K562 (cell line): ENCODE data around the gene LAPTM5. TPM values are rescaled to one million over a fixed set of nuclear protein-coding genes. Genes with fewer than 3 reads are reported as not detected.
A peak's percentile ranks its signal among the peaks of the same experiment; 100 is the strongest.

ENCODE experiments used
- ATAC-seq: fragments of 200-7000 bp; cut with Tn5 transposase; 3 replicates; pipeline ENCODE4 v1.9.1; 2020; ENCODE audit warnings: moderate library complexity
- BruUV-seq: library from RNA; stranded (reverse); fragments of 400-500 nt; replicated peaks from 2 replicates; lab custom pipeline; 2021; lab: Mats Ljungman, UMichigan
- CTCF ChIA-PET: fragments of 300-600 bp; formaldehyde crosslinking; extraction: SDS; loops from one replicate; lab custom pipeline; 2021; ENCODE audit warnings: low intra/inter-chr PET ratio; lab: Yijun Ruan, JAX
- POLR2A ChIA-PET: fragments of 300-600, 350-650 bp; sonication (Branson Sonifier 250); formaldehyde crosslinking; extraction: SDS; loops from one replicate; lab custom pipeline; 2021; ENCODE audit warnings: antibody characterized with exemption, inconsistent platforms; lab: Yijun Ruan, JAX
- DNase-seq, 4 experiments: peaks; one replicate each; pipeline versions ENCODE4 v3.0.0 to v3.0.0-alpha.2; 2011 to 2018; ENCODE audit warnings: low spot score in 3 of 4, mixed read lengths in 3 of 4; ENCODE audit errors: extremely low read depth in 1 of 4
- FAIRE-seq: peaks from 2 replicates; lab custom pipeline; 2011; peaks lifted over from hg19 to GRCh38; lab: Jason Lieb, UNC
- H2AFZ ChIP-seq: 2 replicates; pipeline ENCODE4 v1.6.0; 2011; ENCODE audit warnings: low read depth, low read length, control low read depth, inconsistent platforms
- H3K27ac ChIP-seq: fragments of 200-600 bp; 3 replicates; pipeline ENCODE4 v1.8.0; 2011; ENCODE audit warnings: low read depth, mild to moderate bottlenecking, control low read depth, inconsistent platforms, low read length, moderate library complexity, mixed read lengths; ENCODE audit errors: extremely low read depth
- H3K27me3 ChIP-seq, 2 experiments: fragments of 300-600 bp in 1 of 2; 2 replicates in 1 of 2; 3 replicates in 1 of 2; pipeline versions ENCODE4 v1.6.0 to v1.8.0; 2011; ENCODE audit warnings: inconsistent platforms in 2 of 2, low read length in 2 of 2, mild to moderate bottlenecking in 1 of 2, mixed read lengths in 1 of 2, moderate library complexity in 1 of 2; ENCODE audit not compliant: control insufficient read depth in 2 of 2, insufficient read depth in 2 of 2
- H3K36me3 ChIP-seq: fragments of 300-600 bp; 3 replicates; pipeline ENCODE4 v1.8.0; 2011; ENCODE audit warnings: mild to moderate bottlenecking, low read length, inconsistent platforms; ENCODE audit not compliant: control insufficient read depth, insufficient read depth
- H3K4me1 ChIP-seq, 2 experiments: fragments of 200-600 bp in 1 of 2; replicated peaks in 1 of 2; 2 replicates in 1 of 2; 3 replicates in 1 of 2; pipeline versions ENCODE4 v1.5.1 to v1.8.0; 2011; ENCODE audit warnings: inconsistent platforms in 2 of 2, low read length in 2 of 2, mild to moderate bottlenecking in 1 of 2, mixed read lengths in 1 of 2, moderate library complexity in 1 of 2; ENCODE audit not compliant: control insufficient read depth in 2 of 2, insufficient read depth in 2 of 2
- H3K4me2 ChIP-seq: 2 replicates; pipeline ENCODE4 v1.6.1; 2011; ENCODE audit warnings: low read length, control low read depth, inconsistent platforms, mixed read lengths; ENCODE audit not compliant: insufficient read depth
- H3K4me3 ChIP-seq: fragments of 200-600 bp; sonication (generic), shearing (Covaris generic); 2 replicates; pipeline ENCODE4 v1.5.1; 2016; ENCODE audit warnings: control low read depth, inconsistent platforms
- H3K79me2 ChIP-seq: fragments of 200-600 bp; 3 replicates; pipeline ENCODE4 v1.8.0; 2011; ENCODE audit warnings: low read length, inconsistent platforms; ENCODE audit not compliant: control insufficient read depth, insufficient read depth
- H3K9ac ChIP-seq, 2 experiments: 2 replicates each; pipeline versions ENCODE4 v1.6.0 to v1.6.1; 2011; ENCODE audit warnings: low read depth in 2 of 2, low read length in 2 of 2, control low read depth in 1 of 2, inconsistent platforms in 1 of 2, mild to moderate bottlenecking in 1 of 2, mixed read lengths in 1 of 2; ENCODE audit not compliant: insufficient read depth in 1 of 2
- H3K9me1 ChIP-seq: one replicate; pipeline ENCODE4 v1.6.0; 2011; ENCODE audit warnings: inconsistent platforms, mild to moderate bottlenecking, low read length, moderate library complexity; ENCODE audit not compliant: control insufficient read depth, insufficient read depth
- H3K9me3 ChIP-seq: replicated peaks from 2 replicates; pipeline ENCODE4 v1.5.1; 2011; ENCODE audit warnings: low read depth, low read length, inconsistent platforms; ENCODE audit not compliant: control insufficient read depth, insufficient read depth
- H4K20me1 ChIP-seq: replicated peaks from 2 replicates; pipeline ENCODE4 v1.6.1; 2011; ENCODE audit warnings: low read length, inconsistent platforms, mixed read lengths; ENCODE audit not compliant: control insufficient read depth, insufficient read depth
- EWSR1 ChIP-seq: fragments of 450-650 bp; IDR thresholded peaks from 2 replicates; pipeline ENCODE4 v1.6.1; 2018; ENCODE audit warnings: borderline replicate concordance, mild to moderate bottlenecking, low read depth, moderate library complexity; ENCODE audit not compliant: partially characterized antibody
- HNRNPL ChIP-seq: fragments of 200-400 bp; formaldehyde crosslinking; IDR thresholded peaks from 2 replicates; pipeline ENCODE4 v1.6.1; 2017; ENCODE audit warnings: low read depth, mild to moderate bottlenecking, low read length
- NFE2L1 ChIP-seq: fragments of 450-650 bp; IDR thresholded peaks from 2 replicates; pipeline ENCODE4 v1.6.1; 2016; ENCODE audit warnings: missing genetic modification characterization, low read depth, mild to moderate bottlenecking, missing compliant biosample characterization, moderate library complexity, borderline replicate concordance
- RBM39 ChIP-seq: fragments of 200-400 bp; formaldehyde crosslinking; optimal IDR thresholded peaks from 2 replicates; pipeline ENCODE3; 2018; ENCODE audit warnings: low read depth, low read length
- RFX5 ChIP-seq: IDR thresholded peaks from 2 replicates; pipeline ENCODE4 v1.6.1; 2011; ENCODE audit warnings: low read depth, mild to moderate bottlenecking, improper control_type of control experiment, low read length
- TCFL5 ChIP-seq: fragments of 250-450 bp; sonication (Bioruptor Pico); conservative IDR thresholded peaks from 2 replicates; pipeline ENCODE4 v1.6.1; 2021; ENCODE audit warnings: mild to moderate bottlenecking, moderate library complexity, matching md5 sums
- TGIF2 ChIP-seq: sonication (generic); formaldehyde crosslinking; IDR thresholded peaks from 2 replicates; pipeline ENCODE4 v1.8.1; 2022; ENCODE audit warnings: mild to moderate bottlenecking, missing genetic modification reagents, moderate library complexity
- U2AF1 ChIP-seq: fragments of 200-400 bp; formaldehyde crosslinking; optimal IDR thresholded peaks from 2 replicates; pipeline ENCODE3; 2017; ENCODE audit warnings: mild to moderate bottlenecking, low read depth, low read length, moderate library complexity
- ZNF263 ChIP-seq: sonication (generic); formaldehyde crosslinking; IDR thresholded peaks from 2 replicates; pipeline ENCODE4 v1.8.0; 2022; ENCODE audit warnings: mild to moderate bottlenecking, missing genetic modification reagents, borderline replicate concordance
- ZNF407 ChIP-seq: fragments of 450-650 bp; IDR thresholded peaks from 2 replicates; pipeline ENCODE4 v1.6.1; 2016; ENCODE audit warnings: low read depth
- WGBS: fragments of 100-300 bp; shearing (Covaris generic); methylation state at CpG from one replicate; pipeline ENCODE4 v1.1.6; 2016; ENCODE audit warnings: low coverage, mixed read lengths; ENCODE audit not compliant: insufficient coverage; ENCODE audit errors: missing lambda C conversion rate; 5-methylcytosine and 5-hydroxymethylcytosine counted together
- in situ Hi-C: fragments of 300-500 bp; cut with MboI; formaldehyde crosslinking; loops from 4 replicates; pipeline ENCODE4 v1.15.0; 2018; ENCODE audit warnings: inconsistent platforms, mixed read lengths
- intact Hi-C: fragments of 100-400 bp; cut with micrococcal nuclease; formaldehyde crosslinking; loops from 2 replicates; pipeline ENCODE4 v1.14.2; 2022
- polyA plus RNA-seq, 8 experiments: library from polyadenylated mRNA; depleted of rRNA in 4 of 8; stranded (reverse) in 5 of 8; unstranded in 3 of 8; fragments of >200 nt; fragmentation: Nextera tagmentation in 2 of 8; fragmentation: Illumina TruSeq in 1 of 8; extraction: Ambion mirVana in 2 of 8; extraction: Trizol in 1 of 8; gene quantifications; 2 replicates each; pipeline versions ENCODE4 v1.2.1 to v1.2.3, GENCODE V29; 2011 to 2014; ENCODE audit warnings: inconsistent platforms in 1 of 8, missing spikeins in 1 of 8
- total RNA-seq, 7 experiments: library from RNA; depleted of rRNA in 6 of 7; stranded (reverse); fragments of >200 nt in 6 of 7; fragmentation: Illumina TruSeq in 2 of 7; extraction: Trizol in 2 of 7; gene quantifications; 2 replicates each; pipeline versions ENCODE4 v1.2.1 to v1.2.3, GENCODE V29; 2011 to 2021; ENCODE audit warnings: low replicate concordance in 1 of 7

LAPTM5 gene
- total and polyA plus RNA-seq, 9 of the 15 experiments (the other 6 are each of a cell fraction or from before 2014, with no cell fraction given), result 2.4 to 47.3 (median 20.3) TPM

- 9% methylated on average over 20 of the region's 20 CpGs for WGBS
- ATAC-seq, result peak; percentile 96
- no peaks in the 10 kb centered on the region; a peak in 1 of 5 replicates for H3K27me3 ChIP-seq
- peak overlapping the region; percentile 98 for H3K27ac ChIP-seq
- intact Hi-C loops (loop anchor here (1.0 to 2.0 kb wide), 3 partner anchors 9 to 50 kb away; no protein-coding TSS in a partner anchor), in situ Hi-C loops (no loop called here)
- H4K20me1 ChIP-seq, result no peaks in the 10 kb centered on the region
- H3K4me3 ChIP-seq, result peak overlapping the region; percentile 4
- peaks cover 3% of the 10 kb centered on the region; the same call in 1 of the 3 replicates for H3K79me2 ChIP-seq
- H3K36me3 ChIP-seq, result no peaks in the 10 kb centered on the region
- peak overlapping the region; percentile 76 for H2AFZ ChIP-seq
- H3K9me1 ChIP-seq, result no peaks in the 10 kb centered on the region
- DNase-seq, result peak; percentile 99 to 100 (median 100)
- POLR2A ChIA-PET, result interaction anchor here (0.6 to 3.9 kb wide), 21 partner anchors 9 to 1538 kb away, joined by 3 to 59 read pairs (median 4); partner anchors contain the start of gene LAPTM5
- H3K9ac ChIP-seq, result peak overlapping the region; percentile 86
- FAIRE-seq, result peak; percentile 98
- CTCF ChIA-PET, result no interaction called here
- H3K9me3 ChIP-seq, result no peaks in the 10 kb centered on the region
- H3K4me2 ChIP-seq, result peak overlapping the region; percentile 85
- peaks cover 56 to 68% of the 10 kb centered on the region in 2 experiments for H3K4me1 ChIP-seq
- BruUV-seq, result TSS peak; percentile 93
- TF ChIP-seq TGIF2 (CRISPR knock-in tag) (no peak), HNRNPL (no peak), EWSR1 (no peak), ZNF263 (CRISPR knock-in tag) (peak; percentile 67; the same call in 1 of the 2 replicates), NFE2L1 (tag) (peak; percentile 21; the same call in 1 of the 2 replicates), U2AF1 (no peak), RFX5 (0 out of 2 replicates have a peak, but pooled peaks have one; percentile 29), RBM39 (no peak), TCFL5 (peak; percentile 71), ZNF407 (peak; percentile 69; the same call in 1 of the 2 replicates)
These were observed 11.5 kb upstream of the LAPTM5 start for GRCh38 chr1:30768830-30769718.
